Activated CD4-positive, alpha-beta T cell treated with anti-CD3 and anti-CD28 coated beads, Interleukin-2, amount 50 U/mL, for 24 hours (primary cell): ENCODE data around the gene IFI27L2.

Source experiments
- DNase-seq, 2 donors: peaks; one replicate each; pipeline ENCODE4 v3.0.0-alpha.2; 2020; ENCODE audit warnings: low read depth in 1 of 2, low spot score in 1 of 2

IFI27L2 gene

DNA sequence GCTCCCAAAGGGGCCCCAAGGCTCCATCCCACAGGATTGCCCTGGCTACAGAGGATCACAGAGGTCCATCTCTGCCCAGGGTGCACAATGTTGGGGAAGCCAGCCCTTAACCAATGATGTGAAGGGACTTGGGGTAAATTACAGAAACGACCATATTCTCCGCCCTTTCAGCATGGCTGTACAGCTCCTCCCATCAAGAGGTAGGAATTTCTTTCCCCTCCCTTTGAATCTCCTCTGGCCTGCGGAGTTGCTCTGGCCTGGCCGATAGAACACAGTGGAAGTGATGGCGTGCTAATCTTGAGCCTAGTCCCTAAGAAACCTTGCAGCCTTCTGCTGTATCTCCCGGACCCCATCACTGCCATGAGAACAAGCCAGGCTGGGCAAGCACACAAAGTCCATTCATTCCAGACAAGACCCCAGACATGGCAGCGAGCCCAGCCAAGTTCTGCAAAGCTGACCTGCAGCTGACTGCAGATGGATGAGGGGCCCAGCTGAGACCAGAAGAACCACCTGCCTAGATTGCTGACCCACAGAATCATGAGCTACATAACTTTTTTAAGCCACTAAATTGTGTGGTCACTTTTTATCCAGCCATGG is 25.8 kb downstream of the IFI27L2 start:
- DNase-seq, result no peak

DNA sequence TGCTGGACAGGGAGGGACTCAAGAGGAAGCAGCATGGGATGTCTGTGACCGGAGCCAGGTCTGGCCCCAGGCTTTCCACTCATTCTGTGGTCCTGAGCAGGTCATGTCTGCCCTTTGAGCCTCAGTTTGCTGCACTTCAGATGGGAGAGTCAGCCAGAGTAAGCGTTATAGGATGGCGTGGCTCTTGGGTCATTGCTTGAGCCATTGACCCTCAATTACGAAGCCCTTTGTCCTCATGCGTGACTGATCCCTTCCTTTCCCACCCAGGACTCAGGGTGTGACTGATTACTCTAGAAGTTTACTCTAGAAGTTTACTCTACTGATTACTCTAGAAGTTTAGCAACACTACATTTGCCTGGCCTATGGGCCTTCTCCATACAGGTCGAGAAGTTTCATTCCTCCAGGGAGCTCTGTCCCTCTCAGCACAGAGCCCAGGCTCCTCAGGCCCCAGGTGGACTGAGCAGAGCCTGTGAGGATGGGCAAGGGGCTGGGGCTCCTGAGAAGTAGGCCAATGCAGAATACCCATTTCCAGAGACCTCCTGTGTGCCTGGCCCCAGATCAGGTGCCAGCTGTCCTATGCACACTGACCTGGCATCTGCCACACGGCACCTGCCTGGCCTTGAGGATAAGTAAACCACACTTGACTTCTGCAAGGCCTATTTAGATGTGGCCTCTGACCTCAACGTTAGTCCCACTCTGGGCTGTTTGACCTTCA is 26.5 kb downstream of the IFI27L2 start:
- no peak for DNase-seq

DNA sequence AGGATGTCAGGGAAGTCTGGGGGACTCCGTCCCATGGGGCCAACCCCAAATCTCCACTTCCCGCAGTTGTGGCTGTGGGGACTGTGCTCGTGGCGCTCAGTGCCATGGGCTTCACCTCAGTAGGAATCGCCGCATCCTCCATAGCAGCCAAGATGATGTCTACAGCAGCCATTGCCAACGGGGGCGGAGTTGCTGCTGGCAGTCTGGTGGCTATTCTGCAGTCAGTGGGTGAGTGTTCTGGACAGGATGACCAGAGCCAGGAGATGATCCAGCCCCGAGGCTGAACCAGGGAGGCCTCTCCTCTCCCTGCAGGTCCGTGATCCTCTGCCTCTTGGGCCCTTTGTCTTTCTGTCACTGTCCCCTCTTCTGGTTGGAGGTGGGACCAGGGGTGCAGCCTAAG is 27.7 kb downstream of the IFI27L2 start:
- DNase-seq, result no peak

DNA sequence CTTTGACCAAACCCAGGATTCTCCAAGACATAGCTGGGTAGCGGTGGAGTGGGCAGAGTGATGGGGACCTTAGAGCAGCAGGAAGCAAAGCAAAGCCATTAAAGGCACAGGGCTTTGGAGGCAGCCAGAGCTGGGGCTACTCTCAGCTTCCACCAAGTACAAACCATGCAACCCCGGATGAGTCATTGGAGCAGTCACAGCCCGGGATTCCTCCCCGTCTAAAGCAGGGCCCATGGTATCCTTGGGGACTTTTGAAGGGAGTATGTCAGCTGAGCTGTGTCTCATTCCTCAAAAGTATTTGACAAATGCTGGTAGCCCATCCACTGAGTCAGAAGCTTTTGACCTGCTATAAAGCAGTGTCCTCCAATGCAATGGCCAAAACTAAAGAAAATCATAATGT is 28.6 kb downstream of the IFI27L2 start:
- no peak for DNase-seq

DNA sequence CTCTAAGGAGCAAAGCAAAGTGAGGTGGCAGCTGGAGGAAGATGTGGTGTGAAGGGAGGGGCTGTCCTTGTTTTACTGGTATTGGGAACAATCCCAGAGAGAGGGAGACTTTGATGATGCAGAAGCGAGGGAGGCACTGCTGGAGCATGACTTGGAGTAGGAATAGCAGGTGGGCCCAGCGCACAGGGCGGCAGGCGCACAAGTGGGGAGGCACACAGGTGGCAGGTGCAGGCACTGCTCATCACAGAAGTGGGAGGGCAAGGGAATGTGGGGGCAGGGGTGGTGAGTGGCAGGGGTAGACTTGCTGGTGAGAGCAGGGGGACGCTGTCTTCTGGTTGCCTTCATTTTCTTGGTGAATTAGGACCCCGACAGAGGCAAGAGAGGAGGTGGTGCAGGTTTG is 30.4 kb downstream of the IFI27L2 start:
- no peak for DNase-seq

DNA sequence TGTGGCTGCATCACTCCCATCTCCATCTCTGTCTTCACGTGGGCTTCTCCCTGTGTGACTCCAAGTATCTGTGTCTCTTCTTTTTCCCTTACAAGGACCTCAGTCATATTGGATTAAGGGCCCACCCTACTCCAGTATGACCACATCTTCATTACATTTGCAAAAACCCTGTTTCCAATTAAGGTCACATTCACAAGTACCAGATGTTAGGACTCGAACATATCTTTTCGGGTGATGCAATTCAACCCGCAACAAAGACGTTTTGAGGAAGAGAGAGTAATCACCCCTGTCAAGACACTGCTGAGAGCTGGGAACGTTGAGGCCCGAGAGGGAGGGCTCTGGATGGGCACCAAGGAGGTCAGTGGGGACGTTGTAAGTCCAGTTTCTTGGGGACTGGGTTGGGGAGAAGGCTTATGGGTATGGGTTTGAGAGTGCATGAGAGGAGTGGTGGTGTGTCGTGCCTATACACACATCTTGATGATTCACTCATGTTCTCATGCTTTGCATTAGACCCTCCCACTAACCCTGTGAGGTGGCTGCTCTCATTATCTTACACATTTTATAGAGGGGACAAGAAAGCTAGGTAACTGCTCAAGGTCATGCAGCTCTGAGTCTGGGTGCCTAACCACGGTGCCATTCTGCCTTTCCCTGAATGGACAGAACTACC is 30.9 kb downstream of the IFI27L2 start:
- DNase-seq, result no peak

DNA sequence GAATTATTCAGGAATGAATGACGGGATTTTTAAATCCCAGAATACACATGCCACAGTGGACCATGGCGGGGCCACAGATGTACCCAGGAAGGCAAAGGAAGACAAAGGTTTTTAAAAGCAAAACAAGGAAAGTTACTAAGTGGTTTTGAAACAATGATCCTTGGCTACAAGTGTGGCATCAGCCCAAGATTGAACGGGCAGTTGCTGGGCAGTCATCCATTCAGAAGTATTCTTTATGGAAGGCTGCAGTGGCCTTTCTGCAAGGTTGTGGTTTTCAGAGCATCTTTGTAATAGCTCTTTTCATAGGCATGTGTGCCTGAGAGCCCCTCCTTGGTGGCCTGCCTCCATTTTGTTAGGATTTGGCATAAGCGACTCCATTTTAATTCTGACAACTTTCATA is 32.3 kb downstream of the IFI27L2 start:
- DNase-seq, result no peak

DNA sequence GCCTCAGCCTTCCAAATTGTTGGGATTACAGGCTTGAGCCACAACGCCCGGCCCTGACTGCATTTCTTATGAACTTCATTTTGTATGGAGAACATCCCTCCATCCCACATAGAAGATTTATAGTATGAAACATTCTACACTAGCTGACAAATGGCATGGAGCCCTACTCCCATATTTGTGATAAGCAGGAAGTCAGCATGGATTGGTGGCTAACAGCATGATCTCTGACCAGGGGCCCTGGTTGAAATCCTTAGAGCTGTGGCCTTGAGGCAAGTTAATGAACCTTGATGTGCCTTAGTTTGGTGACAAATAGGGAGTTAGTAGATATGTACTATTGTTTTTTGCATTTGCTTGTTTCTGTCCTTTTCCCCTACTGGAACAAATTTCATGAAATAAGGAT is 36.0 kb downstream of the IFI27L2 start:
- DNase-seq, result no peak

DNA sequence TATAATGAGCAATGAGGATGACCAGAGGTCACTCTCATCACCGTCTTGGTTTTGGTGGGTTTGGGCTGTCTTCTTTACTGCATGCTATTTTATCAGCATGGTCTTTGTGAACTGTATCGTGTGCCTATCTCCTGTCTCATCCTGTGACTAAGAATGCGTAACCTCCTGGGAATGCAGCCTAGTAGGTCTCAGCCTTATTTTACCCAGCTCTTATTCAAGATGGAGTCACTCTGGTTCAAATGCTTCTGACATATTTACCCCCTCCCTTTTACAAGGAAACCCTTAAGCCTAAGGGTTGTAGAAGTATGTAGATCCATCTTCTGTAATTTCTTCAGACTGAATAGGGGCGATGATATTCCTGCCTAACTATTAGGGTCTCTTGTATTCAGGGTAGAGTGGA is 39.9 kb downstream of the IFI27L2 start:
- DNase-seq, result no peak

DNA sequence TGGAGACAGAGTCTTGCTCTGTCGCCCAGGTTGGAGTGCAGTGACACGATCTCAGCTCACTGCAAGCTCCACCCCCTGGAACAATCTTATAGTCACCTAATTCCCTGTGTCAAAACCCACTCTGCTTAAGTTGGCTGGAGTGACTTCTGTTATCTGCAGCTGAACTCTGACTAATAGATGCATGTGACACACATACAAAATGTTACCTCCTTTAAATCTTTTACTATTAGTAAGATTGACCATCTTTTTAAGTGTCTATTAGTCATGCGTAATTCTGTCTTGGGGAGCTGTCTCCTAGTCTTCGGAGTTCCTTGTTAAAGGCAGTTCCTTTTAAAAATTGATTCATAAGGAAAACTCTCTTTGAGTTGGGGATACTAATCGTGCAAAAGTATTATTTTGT is 40.9 kb downstream of the IFI27L2 start:
- DNase-seq, result no peak

DNA sequence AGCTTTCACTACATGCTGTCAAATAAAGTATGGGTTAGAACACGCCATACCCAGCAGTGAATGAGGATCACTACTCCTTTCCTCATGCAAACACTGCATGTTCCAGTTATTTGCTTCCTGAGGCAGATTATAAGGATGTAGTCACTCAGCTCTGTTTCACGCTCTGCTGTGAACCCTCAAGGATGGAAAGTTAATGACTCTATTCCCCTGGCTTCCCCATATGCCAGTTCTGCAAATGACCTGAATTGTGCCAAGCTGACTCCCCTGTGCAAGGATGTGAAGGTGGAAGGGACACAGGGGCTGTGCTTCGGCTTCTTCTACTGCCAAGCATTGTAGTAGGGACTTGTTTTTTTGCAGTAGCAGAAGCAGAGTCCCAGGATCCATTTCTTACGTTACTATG is 41.5 kb downstream of the IFI27L2 start:
- DNase-seq, result no peak

DNA sequence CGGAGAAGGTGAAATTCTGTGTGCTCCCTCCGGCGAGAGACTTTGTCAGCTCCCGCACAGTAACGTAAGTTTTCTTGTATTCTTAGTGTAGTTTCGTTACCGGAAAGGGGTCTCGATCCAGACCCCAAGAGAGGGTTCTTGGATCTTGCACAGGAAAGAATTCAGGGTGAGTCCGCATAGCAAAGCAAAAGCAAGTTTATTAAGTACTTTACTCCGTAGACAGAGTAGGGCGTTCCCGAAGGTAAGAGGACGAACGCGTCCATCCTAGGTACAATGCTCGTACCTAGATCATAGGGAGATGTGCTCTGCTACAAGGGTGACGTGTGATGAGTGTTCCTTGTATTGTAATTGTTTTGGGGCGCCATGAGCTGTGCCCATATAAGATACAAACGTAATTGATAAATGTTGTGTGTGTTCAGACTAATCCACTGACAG is 48.0 kb downstream of the IFI27L2 start:
- no peak for DNase-seq

DNA sequence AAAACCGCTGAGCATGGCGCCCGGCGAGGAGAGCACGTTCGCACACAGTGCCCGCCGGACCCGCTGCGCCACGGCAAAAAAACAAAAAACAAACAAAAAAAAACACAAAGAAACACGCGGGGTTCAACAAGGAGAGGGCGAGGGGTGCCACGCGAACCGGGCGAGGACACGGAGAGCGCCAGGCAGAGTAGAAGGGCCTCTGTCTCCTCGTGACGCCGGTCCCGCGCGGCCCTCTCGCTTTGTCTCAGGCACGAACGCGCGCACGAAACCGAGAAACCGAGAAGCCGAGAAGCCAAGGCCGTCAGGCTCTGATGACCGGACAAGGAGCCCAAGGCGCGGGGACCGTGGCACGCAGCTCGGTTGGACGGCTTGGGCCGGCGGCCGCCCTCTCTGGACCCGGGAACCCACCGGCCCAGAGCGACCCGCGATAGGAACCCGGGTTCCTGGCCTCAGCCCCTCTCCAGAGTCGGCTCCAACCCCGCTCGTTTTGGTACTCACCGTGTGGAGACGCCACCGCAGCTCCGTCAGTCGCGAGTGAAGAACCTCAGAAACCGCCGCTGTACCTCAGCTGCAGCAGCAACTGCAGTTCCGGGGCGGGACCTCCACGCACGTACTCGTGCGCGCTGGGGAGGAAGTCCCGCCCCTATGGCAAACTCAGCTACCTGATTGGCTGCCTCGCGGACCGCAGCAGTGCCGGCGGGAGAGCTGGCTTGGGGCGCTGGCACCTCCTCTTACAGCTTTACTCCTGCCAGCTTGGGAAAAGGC is 48.6 kb downstream of the IFI27L2 start, which contains the start of the genes DDX24 and IFI27L1:
Gene DDX24 (minus strand): TSS at position 582 of the 765 bp plus-strand sequence. CDS start 1,460 bp downstream, outside the sequence.
Gene IFI27L1 (plus strand): TSS at position 690 of the 765 bp plus-strand sequence. CDS start 15,628 bp downstream, outside the sequence.
- peak; percentile 90 to 93 for DNase-seq

DNA sequence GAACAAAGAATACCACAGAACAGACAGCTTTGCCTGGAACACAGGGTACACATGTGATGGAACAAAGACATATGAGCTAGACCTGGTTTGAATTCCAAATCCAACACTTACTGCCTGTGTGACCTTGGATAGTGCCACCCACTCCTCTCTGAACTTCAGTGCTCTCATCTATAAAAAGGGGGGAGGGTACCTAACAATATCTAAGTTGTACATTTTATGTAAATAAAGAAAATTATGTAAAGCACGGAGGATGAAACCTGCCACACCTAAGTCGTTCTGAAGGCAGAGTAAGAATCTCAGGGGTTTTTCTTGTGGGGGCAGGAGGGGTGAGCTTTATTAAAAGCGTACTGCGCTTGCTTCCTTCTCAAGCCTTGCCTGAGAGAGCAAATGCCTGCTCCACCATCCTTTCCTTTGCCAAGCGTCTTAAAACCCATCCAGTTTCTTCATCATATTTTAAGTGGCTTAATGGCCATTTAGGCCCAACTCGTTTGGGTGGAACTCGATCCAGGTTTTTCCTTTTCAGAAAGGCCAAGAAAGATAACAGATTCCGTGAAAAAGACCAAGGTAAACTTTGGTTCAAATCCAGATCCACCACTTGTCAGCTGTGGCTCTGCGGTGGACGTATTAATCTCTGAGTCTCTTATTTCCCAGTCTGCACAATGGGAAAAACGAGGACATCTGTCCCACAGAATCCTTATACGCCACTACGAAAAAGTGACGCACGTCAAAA is 49.3 kb downstream of the IFI27L2 start:
- DNase-seq, result no peak

DNA sequence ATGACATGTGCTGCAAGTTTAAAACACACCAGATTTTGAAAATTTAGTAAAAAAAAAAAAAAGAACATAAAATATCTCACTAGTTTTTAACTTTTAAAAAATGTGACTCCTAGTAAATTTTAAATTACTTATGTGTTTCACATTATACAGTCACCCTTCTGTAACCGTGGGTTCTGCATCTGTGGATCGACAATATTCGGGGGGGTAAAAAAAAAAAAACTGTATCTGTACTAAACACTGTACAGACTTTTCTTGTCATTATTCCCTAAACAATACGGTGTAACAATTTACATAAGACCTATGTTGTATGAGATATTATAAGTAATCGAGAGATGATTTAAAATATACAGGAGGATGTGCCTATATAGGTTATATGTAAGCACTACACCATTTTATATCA is 51.6 kb downstream of the IFI27L2 start:
- no peak for DNase-seq
